ENCODE measurements around the gene DHFR. TPM values are rescaled to one million over a fixed set of nuclear protein-coding genes. Genes with fewer than 3 reads are reported as not detected.

DHFR gene
- total RNA-seq, 1 donor from 2014 or later, result 20.4 TPM

DNA sequence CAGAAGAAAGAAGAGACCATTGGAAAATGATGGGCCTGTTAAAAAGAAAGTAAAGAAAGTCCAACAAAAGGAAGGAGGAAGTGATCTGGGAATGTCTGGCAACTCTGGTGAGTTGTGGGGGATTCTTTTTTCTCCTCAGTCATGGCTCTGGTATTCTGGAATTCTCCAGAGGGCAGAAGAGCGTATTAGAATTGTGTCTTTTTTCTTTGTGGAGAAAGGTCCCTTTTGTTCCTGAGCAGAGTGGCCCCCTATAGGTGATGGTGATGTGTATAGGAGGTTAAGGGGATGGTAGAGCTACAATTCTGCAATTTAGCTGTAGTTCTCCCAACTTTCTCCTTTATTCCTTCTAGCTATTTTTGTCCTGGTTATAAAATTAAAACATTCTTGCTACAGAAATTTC lies 1.6 kb upstream of the DHFR start:
- FAIRE-seq, result no peak
- DNase-seq (ENCODE audit: low spot score in 2 of 2), result no peak

DNA sequence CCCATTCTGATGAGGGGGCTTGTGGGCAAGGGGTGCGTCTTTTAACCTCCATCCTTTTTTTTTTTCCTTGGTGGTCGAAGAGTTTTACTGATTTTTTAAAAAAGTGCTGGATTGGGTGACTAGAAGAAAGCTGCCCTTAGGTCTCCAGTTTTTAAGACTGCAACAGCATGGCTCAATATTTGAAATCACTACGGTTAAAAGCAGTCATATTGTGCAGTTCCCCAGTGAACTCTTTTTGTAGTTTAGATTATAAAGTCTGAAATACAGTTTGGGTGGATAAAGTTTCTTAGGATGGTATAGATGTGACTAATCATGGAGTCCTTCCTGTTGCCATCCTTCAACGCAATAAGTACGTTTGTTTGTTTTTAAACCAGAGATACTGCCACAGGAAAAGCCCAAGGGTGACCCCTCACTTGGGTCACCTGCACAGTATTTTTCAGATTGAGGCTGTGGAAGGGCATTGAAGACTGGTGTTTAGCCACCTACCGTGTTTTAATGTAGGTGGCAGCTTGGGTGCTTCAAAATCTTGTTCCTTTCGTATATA lies 520 bp upstream of the DHFR start:
- DNase-seq (ENCODE audit: low spot score in 2 of 2), result no peak
- FAIRE-seq, result no peak

DNA sequence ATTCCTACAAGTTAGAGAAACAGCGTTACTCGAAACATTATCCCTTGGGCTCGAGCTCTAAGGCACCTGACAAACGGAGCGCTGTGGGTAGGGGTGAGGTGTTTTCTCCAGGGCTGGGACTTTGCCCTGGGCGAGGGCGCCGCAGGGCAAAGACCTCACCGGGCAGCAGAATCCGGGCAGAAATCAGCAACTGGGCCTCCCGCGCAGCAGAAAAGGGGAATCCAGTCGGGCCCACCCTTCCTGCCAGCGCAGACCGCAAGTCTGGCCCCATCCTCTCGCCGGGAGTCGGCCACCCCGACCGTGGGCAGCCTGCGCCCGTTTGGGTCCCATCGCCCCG lies 761 bp downstream of the DHFR start:
- DNase-seq (ENCODE audit: low spot score in 2 of 2) (no peak), FAIRE-seq (no peak)

DNA sequence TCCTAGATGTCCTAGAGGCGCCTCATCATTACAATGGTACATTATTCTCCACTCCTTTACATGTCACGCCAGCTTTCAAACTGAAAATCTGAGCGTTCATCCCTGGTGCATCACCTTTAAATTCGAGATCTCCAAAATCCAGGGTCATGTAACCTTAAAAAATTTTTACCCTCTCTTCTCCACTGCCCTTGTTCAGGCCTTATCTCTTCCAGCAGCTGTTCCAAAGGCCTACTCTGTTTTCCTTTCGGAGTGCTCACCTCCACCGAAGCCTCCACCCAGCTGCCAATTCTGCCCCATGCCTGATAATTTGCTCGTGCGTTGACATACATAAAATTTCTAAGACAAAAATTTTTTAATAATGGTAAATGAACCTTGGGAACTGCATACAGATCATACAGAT lies 1.3 kb downstream of the DHFR start:
- FAIRE-seq, result no peak

DNA sequence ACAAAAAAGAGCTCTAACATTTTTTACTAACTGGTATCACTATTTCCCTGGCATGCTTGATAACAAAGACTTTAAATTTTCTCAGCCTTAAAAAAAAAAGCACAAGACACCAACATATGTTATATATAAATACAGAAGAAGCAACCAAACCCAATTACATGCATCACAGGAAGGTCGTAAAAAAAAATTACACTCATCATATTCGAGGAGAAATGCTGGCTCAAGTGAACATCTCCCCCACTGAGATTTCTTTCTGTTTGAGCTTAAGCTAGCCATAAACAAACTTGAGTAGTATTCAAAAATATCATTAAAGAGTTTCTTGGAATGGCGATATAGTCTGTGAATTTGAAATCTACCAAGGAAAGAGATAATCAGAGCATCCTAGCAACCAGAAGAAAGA lies 7.9 kb downstream of the DHFR start:
- FAIRE-seq, result no peak
- no peak for DNase-seq (ENCODE audit: low spot score in 2 of 2)

More for the DNA sequence above, 1.3 kb downstream of the DHFR start:
- DNase-seq (ENCODE audit: low spot score in 2 of 2), result no peak

DNA sequence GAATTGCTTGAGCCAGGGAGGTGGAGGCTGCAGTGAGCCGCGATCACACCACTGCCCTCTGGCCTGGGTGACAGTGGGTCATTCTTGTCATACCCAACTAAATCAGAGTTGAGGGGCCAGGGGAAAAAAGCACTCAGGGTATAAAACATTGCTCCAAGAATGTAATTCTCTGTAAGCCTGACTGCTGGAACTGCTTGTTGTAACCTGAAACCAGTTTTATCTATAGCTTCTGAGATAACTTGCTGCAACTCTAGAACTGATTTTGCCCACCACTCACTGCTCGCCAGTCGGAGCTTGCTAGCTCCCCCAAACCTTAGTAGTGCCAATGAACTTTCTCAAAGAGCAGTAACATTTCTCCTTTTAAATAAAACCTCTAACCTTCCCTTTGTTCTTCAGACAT lies 9.9 kb downstream of the DHFR start:
- FAIRE-seq (no peak), DNase-seq (ENCODE audit: low spot score in 2 of 2) (no peak)

DNA sequence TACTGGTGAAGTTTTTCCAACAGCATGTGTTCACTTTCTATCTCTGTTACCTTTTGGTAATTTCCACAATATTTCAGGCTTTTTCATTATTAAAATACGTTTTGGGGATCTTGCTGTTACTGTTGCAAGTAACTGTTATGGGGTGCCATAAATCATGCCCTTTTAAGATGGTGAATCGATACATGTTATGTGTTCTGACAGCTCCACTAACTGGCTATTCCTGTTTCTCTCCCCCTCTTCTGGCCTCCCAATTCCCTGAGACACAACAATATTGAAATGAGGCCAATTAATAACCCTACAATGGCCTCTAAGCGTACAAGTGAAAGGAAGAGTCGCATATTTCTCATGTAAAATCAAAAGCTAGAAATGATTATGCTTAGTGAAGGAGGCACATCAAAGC lies 13.4 kb downstream of the DHFR start:
- FAIRE-seq, result no peak
- no peak for DNase-seq (ENCODE audit: low spot score in 2 of 2)

DNA sequence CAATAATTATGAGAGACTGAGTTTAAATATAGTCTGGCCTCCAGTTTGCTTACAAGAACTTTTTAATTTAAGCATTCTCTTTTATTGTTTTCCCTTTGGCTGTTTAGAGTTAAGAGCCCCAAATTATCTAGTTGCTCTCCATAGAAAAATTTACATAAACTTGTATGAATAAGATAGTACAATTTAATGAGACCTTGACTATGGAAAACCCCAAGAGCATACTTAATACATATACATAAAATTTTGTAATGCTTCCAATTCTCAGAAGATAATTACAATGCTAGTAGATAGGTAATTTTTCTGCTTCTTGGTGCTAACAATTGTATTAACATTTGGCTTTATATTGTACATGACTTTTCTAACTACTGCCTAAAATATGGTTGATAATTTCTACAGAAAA lies 20.6 kb downstream of the DHFR start:
- FAIRE-seq (no peak), DNase-seq (ENCODE audit: low spot score in 2 of 2) (no peak)

DNA sequence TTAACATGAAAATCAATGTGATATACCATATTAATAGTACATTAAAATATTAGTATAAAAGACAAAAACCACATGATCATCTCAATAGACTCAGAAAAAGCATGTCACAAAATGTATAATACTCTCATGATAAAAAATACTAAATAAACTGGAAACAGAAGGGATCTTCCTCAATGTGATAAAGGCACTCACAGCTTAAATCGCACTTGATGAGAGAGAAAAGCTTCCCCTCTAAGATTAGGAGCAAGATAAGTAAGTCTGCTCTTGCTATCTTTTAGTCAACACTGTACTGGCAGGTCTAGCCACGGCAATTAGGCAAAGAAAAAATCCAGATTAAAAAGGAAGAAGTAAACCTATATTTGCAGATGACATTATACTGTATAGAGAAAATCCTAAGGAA lies 22.1 kb downstream of the DHFR start:
- DNase-seq (ENCODE audit: low spot score in 2 of 2) (no peak), FAIRE-seq (no peak)

DNA sequence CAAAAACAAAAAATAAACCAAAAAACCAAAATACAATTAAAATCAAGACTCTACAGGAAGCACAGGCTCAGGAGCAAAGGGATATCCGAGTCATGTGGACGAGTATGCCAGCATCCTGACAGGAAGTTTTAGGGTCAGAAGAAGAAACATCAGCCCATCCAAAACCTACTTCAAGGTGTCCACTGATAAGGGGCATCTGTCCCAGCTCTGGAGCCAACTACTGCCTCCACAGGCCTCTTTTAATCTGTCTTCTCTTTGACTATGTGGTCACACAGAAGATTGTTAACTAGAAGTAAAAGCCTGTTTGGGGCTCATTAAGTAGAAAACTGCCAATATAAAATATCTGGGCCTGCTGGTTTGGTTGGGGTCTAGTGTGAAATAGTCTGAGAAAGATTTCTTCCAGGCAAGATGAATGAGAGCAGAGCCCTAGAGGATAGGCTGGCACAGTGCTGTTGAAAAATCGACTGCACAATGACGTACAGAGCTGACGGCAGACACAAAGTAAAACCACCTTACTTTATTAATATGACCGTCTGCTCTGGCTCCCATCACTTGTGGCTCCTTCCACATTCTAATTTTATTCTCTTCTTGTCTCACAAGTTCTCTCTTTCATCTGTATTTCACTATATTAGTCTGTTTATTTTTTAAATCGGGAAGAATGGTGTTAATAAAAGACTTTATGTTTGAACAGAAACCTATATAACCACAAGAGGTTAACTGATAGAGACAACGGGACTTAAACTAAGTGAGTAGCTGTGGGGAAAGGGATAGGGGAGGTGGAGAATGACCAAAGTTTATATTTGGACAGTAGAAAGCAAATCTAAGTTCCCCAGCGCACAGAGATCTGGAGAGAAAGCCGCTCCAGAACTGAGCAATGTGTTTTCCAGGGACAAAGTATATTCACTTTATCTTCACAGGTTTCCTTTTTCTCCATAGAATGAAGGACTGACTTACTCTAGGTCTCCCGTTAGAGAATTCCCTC lies 23.2 kb downstream of the DHFR start:
- FAIRE-seq (no peak), DNase-seq (ENCODE audit: low spot score in 2 of 2) (no peak)

DNA sequence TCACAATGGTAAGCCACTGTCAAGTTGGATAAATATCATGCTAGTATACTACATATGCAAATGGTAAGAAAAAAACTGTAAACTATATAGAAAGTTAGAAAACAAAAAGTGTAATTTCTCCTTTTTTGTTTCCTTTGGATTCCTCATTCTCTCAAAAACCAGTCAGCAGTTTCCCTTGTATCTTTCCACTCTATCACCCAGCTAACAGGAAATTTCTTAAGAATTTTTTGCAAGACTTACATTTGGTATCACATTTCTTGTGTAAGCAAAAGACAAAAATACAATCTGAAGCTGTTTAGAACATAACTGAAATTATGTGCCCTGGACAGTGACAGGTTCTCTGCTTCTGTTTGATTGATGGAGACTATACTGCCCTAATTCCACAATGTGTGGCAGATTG lies 25.5 kb downstream of the DHFR start:
- DNase-seq (ENCODE audit: low spot score in 2 of 2) (no peak), FAIRE-seq (no peak)

DNA sequence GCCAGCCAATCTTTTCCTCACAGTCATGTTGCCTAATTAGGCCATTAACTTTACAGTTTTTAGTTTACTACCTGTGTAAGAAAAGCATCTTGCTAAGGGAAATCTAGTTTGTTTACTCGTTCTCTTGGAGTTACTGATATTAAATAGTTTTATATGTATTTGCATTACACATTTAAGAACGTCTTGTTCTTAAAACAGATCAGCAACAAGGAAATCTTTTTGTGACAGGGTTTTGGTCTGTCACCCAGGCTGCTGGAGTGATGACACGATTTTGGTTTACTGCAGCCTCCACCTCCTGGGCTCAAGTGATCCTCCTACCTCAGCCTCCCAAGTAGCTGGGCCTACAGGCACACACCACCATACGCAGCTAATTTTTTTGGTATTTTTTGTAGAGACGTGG lies 29.6 kb downstream of the DHFR start:
- FAIRE-seq (no peak), DNase-seq (ENCODE audit: low spot score in 2 of 2) (no peak)

DNA sequence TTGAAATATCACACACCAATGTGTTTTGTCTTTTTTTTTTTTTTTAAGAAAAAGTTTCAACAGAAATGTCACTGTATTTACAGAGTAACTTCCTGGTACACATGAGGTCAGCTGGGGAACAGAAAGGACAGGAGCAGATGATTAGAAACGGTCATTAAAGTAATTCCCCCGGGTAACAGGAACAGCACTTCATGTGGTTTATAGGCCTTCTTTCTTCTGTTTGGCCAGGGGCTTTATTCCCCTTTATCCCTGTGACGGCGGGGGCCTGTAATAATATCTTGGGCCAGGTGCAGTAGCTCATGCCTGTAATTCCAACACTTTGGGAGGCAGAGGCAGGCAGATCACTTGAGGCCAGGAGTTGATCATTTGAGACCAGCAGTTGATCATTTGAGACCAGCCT lies 30.8 kb downstream of the DHFR start:
- FAIRE-seq, result no peak
- no peak for DNase-seq (ENCODE audit: low spot score in 2 of 2)

DNA sequence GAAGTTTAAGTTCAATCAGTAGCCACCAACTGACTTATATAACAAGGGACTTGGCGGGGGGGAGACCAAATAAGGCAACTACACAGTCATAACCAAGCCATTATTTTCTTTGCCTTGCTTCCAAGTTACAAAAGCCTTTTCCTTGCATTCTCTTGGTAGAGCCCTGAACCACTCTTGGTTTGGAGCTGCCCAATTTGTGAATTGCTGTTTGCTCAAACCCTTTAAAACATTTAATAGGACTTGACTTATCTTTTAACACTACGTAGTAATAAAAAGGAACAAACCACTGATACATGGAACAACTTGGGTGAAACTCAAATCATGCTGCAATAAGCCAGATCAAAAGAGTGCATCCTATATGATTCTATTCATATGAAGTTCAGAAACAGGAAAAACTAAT lies 32.0 kb downstream of the DHFR start:
- DNase-seq (ENCODE audit: low spot score in 2 of 2) (no peak), FAIRE-seq (no peak)

DNA sequence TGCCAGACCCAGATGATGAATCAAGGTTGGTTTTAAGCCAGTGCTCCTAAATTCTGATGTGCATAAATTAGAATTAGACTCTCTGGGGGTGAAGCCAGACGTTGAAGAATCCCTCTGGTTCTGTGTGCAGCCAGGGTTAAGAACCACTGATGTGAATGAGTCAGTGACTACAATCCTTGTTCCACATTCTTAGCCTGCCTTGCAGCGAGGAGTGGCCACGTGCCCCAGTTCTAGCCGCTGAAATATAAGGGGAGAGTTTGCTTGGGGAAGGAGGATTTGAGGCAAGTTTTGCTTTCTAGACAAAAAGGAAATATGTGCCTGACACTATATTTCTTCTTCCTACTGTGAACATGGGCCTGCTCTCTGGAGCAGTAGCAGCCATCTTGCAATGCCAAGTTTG lies 34.6 kb downstream of the DHFR start:
- no peak for DNase-seq (ENCODE audit: low spot score in 2 of 2)
- no peak for FAIRE-seq

DNA sequence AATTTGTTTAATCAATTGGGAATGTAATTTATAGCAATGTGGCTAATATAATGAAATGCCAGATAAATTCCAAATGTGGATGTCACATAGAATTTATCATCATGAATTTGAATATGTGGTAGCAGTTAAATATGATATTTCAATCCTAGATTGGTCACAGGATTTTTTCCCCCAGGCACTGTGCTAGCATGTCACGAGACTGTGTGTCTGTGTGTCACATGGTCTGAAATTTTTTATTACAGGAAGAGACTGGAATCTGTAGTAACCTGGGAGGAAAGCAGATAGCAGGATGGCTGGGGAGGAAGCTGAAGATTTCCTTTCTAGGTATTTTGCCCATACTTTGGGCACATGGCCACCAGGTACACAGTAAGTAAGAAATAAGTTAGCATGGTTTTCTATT lies 35.7 kb downstream of the DHFR start:
- no peak for FAIRE-seq
- no peak for DNase-seq (ENCODE audit: low spot score in 2 of 2)

DNA sequence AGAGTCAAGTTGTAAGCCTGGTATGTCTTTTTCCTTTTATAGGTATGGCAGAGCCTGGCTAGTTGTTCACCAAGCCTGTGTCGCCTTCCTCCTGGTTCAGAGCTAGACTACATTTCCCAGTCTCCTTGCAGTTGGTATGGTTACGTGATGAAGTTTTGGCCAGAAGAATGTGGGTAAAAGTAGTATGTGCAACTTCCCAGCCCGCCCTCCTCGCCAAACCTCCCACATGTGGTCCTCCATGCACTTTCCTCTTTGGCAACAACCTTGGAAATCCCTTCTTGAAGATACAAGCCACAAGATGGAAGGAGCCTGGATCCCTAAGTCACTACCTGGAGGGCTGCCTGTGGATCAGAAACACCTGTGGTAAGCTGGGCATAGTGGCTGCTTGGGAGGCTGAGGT lies 36.3 kb downstream of the DHFR start:
- FAIRE-seq, result no peak
- DNase-seq (ENCODE audit: low spot score in 2 of 2), result no peak

DNA sequence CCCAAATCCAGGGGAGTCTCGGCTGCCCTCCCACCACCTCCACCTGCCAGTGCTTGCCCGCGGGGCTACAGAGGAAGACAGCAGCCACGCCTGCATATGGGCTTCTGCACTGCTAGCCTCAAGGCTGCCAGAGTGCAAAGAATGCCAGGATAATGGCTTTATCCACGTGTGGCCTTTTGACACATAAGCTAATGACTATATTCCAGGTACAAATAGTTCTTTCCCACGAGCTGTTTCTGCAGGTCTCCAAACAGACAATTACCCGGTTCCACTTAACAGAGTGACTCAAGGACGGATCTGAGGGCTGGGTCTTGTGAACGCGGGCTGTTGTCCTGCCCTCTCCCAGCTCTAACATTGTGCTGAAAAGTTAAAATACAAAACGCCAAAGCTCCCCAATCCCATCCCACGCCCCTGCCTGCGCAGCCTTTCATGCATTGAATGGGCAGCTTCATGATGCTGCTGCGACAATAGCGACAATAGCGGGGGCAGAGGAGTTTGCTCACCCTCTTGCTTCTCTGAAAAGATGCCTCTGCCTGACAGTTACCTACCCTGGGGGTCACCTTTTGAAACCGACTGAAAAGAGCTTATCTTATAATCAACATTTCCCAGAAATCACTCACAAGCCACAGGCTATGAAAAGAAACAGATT lies 39.4 kb downstream of the DHFR start:
- no peak for DNase-seq (ENCODE audit: low spot score in 2 of 2)
- no peak for FAIRE-seq

DNA sequence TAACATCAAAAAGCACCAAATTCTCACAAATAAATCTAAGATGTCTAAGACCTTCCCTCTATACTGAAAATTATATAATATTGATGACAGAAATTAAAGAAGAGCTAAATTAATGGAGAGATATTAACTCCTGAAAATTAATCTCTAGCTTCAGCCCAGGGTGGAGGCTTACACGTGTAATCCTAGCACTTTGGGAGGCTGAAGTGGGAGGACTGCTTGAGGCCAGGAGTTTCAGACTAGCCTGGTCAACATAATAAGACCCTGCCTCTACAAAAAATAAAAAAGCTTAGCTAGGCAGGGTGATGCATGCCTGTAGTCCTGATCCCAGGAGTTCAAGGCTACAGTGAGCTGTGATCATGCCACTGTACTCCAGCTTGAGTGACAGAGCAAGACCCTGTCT lies 45.1 kb downstream of the DHFR start:
- DNase-seq (ENCODE audit: low spot score in 2 of 2) (no peak), FAIRE-seq (no peak)

DNA sequence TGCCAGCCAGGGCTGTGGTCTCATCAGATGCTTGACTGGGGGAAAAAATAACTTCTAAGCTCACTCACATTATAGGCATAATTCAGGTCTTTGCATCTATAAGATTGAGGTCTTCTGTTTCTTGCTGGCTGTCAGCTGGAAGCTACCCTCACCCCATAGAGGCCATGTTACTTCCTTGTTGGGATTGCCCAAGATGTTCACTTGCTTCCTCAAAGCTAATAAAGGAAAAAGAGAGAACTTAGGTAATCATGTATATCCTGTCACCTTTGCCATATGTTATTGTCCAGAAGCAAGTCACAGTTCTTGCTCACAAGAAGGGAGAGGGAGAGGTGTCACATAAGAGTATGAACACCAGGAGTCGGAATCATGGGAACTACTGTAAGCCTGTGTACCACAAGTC lies 46.1 kb downstream of the DHFR start:
- DNase-seq (ENCODE audit: low spot score in 2 of 2), result no peak
- FAIRE-seq, result no peak

DNA sequence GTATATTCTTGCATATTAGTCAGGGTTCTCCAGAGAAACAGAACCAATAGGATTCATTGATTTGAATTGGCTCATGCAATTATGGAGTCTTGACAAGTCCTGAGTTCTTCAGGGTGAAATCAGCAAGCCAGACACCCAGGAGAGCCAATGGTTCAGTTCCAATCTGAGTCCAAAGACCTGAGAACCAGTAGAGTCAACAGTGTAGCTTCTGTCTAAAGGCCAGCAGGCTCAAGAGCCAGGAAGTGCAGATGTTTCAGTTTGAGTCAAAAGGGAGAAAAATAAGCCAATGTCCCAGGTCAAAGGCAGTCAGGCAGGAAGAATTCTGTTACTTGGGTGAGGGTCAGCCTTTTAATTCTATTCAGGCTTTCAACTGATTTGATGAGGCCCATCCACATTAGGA lies 47.0 kb downstream of the DHFR start:
- FAIRE-seq (no peak), DNase-seq (ENCODE audit: low spot score in 2 of 2) (no peak)

DNA sequence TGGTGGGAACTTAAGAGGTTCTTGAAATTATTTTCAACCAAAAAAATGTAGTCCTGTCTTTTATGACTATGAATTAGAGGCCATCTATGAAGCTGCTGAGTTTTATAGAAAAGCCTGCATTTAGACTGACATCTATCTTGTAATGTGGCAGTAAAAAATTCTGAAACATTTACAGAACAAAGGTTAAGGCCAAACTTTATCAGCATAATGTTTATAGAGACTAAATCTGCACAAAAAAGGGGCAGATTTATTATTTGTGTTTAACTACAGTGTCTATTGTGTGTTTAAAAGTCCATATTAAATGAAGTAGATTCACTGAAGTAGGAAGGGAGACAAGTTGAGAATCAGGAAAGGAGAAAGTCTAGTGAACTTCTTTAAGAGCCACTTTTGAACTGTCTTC lies 47.4 kb downstream of the DHFR start:
- DNase-seq (ENCODE audit: low spot score in 2 of 2) (no peak), FAIRE-seq (no peak)

Data from frontal cortex (tissue), 4 donors.